NCI-H748 (cell line): ENCODE data around the gene HSPA12A.

Source experiments
- DNase-seq: peaks from one replicate; lab custom pipeline; 2025; ENCODE audit not compliant: unreplicated experiment; lab: John Stamatoyannopoulos, UW

HSPA12A gene

GRCh38 chr10:116771101-116771958 lies 29.0 kb upstream of the HSPA12A start:
- DNase-seq: no peak

- DNase-seq: no peak
These were observed 27.9 kb upstream of the HSPA12A start for GRCh38 chr10:116770281-116770680.

- DNase-seq: no peak
These were observed 27.4 kb upstream of the HSPA12A start for GRCh38 chr10:116769791-116770190.

- DNase-seq: no peak
These were observed 27.0 kb upstream of the HSPA12A start for GRCh38 chr10:116769368-116769767.

- DNase-seq: no peak
These were observed 26.4 kb upstream of the HSPA12A start for GRCh38 chr10:116768786-116769185.

- no peak for DNase-seq
These were observed 24.7 kb upstream of the HSPA12A start for GRCh38 chr10:116766837-116767634.

GRCh38 chr10:116766241-116766827 lies 24.0 kb upstream of the HSPA12A start:
- DNase-seq: no peak

- DNase-seq: peak; percentile 6
These were observed 23.3 kb upstream of the HSPA12A start for GRCh38 chr10:116765648-116766081.

GRCh38 chr10:116764979-116765378 lies 22.6 kb upstream of the HSPA12A start:
- DNase-seq: no peak

GRCh38 chr10:116763440-116763839 lies 21.1 kb upstream of the HSPA12A start:
- no peak for DNase-seq

- no peak for DNase-seq
These were observed 19.5 kb upstream of the HSPA12A start for GRCh38 chr10:116761883-116762282.

GRCh38 chr10:116760919-116761318 lies 18.6 kb upstream of the HSPA12A start:
- DNase-seq: no peak

- DNase-seq: no peak
These were observed 14.9 kb upstream of the HSPA12A start for GRCh38 chr10:116757246-116757645.

- DNase-seq: no peak
These were observed 13.9 kb upstream of the HSPA12A start for GRCh38 chr10:116756277-116756676.

GRCh38 chr10:116753759-116754158 lies 11.4 kb upstream of the HSPA12A start:
- peak; percentile 3 for DNase-seq

- no peak for DNase-seq
These were observed 10.8 kb upstream of the HSPA12A start for GRCh38 chr10:116752969-116753665.

- no peak for DNase-seq
These were observed 10.2 kb upstream of the HSPA12A start for GRCh38 chr10:116752563-116752962.

- DNase-seq: no peak
These were observed 6.1 kb upstream of the HSPA12A start for GRCh38 chr10:116748471-116748870.

- DNase-seq: no peak
These were observed 5.7 kb upstream of the HSPA12A start for GRCh38 chr10:116748041-116748440.

GRCh38 chr10:116747325-116747724 lies 5.0 kb upstream of the HSPA12A start:
- no peak for DNase-seq

- DNase-seq: no peak
These were observed 2.5 kb upstream of the HSPA12A start for GRCh38 chr10:116744885-116745284.
